KMS-11 (cell line): Measurements from ENCODE around the gene GPC3.

Experiments
- H2AFZ ChIP-seq: fragments of 200-600 bp; sonication (generic); 2 replicates; pipeline ENCODE4 v1.6.1; 2016; ENCODE audit warnings: antibody characterized with exemption, mixed run types, low read depth
- H3K27ac ChIP-seq: fragments of 200-600 bp; sonication (generic); 2 replicates; pipeline ENCODE4 v1.6.1; 2016; ENCODE audit warnings: mild to moderate bottlenecking, mixed run types
- H3K27me3 ChIP-seq: fragments of 200-600 bp; sonication (generic); 2 replicates; pipeline ENCODE4 v1.6.1; 2017; ENCODE audit warnings: mild to moderate bottlenecking, low read depth, mixed run types, moderate library complexity; ENCODE audit not compliant: insufficient read depth
- H3K36me3 ChIP-seq: fragments of 200-600 bp; sonication (generic); 2 replicates; pipeline ENCODE4 v1.6.1; 2017; ENCODE audit warnings: mild to moderate bottlenecking, mixed run types; ENCODE audit not compliant: insufficient read depth
- H3K4me1 ChIP-seq: fragments of 200-600 bp; sonication (generic); 2 replicates; pipeline ENCODE4 v1.6.1; 2016; ENCODE audit warnings: mild to moderate bottlenecking, low read depth, mixed run types; ENCODE audit not compliant: poor library complexity, severe bottlenecking
- H3K4me2 ChIP-seq: fragments of 200-600 bp; sonication (generic); 2 replicates; pipeline ENCODE4 v1.7.0; 2016; ENCODE audit warnings: mild to moderate bottlenecking, mixed run types
- H3K4me3 ChIP-seq: fragments of 200-600 bp; sonication (generic); IDR thresholded peaks from 2 replicates; pipeline ENCODE4 v1.6.1; 2017; ENCODE audit warnings: low read depth, low read length, mixed read lengths; ENCODE audit not compliant: insufficient read depth
- H3K79me2 ChIP-seq: fragments of 200-600 bp; sonication (generic); 2 replicates; pipeline ENCODE4 v1.6.1; 2016; ENCODE audit warnings: low read depth, mixed run types; ENCODE audit not compliant: insufficient read depth
- H3K9ac ChIP-seq: fragments of 200-600 bp; sonication (generic); 2 replicates; pipeline ENCODE4 v1.6.1; 2016; ENCODE audit warnings: mild to moderate bottlenecking, mixed run types
- H4K20me1 ChIP-seq: fragments of 200-600 bp; sonication (generic); 2 replicates; pipeline ENCODE4 v1.6.1; 2016; ENCODE audit warnings: mild to moderate bottlenecking, mixed run types; ENCODE audit not compliant: insufficient read depth
- TF ChIP-seq, protein P1 (sequence below): fragments of 200-600 bp; sonication (generic); conservative IDR thresholded peaks from 2 replicates; pipeline ENCODE4 v1.6.1; 2017; ENCODE audit warnings: low read depth, mild to moderate bottlenecking, antibody characterized with exemption, low read length, moderate library complexity, mixed read lengths

Gene GPC3

DNA sequence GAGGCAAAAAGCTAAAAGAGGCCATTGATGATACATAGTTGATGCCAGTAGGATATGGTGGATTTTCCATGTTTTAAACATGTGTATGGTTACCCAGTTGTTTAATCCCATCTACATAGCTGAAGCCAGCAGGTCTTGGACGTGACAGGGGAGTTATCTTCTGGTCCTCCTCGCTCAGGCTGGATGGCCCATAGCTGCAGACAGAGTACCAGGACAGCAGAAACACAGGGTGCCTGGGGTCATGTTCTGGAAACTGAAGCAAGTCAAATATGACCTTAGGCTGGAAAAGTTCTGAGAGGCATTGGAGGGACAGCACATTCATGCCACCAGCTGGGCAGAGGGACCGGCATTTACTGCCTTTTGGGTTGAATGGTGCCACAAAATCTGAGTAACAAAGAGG, 452.1 kb downstream of the GPC3 start:
- H3K27ac ChIP-seq = no peak overlapping the region
- H3K27me3 ChIP-seq = no peaks in the 10 kb centered on the region
- H3K4me2 ChIP-seq = no peak overlapping the region
- peaks cover 7% of the 10 kb centered on the region for H3K4me1 ChIP-seq
- TF ChIP-seq, protein P1, sequence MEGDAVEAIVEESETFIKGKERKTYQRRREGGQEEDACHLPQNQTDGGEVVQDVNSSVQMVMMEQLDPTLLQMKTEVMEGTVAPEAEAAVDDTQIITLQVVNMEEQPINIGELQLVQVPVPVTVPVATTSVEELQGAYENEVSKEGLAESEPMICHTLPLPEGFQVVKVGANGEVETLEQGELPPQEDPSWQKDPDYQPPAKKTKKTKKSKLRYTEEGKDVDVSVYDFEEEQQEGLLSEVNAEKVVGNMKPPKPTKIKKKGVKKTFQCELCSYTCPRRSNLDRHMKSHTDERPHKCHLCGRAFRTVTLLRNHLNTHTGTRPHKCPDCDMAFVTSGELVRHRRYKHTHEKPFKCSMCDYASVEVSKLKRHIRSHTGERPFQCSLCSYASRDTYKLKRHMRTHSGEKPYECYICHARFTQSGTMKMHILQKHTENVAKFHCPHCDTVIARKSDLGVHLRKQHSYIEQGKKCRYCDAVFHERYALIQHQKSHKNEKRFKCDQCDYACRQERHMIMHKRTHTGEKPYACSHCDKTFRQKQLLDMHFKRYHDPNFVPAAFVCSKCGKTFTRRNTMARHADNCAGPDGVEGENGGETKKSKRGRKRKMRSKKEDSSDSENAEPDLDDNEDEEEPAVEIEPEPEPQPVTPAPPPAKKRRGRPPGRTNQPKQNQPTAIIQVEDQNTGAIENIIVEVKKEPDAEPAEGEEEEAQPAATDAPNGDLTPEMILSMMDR = no peak
- no peaks in the 10 kb centered on the region for H3K79me2 ChIP-seq
- no peak overlapping the region for H3K9ac ChIP-seq
- H3K4me3 ChIP-seq = no peak overlapping the region
- no peaks in the 10 kb centered on the region for H4K20me1 ChIP-seq
- no peak overlapping the region for H2AFZ ChIP-seq
- no peaks in the 10 kb centered on the region for H3K36me3 ChIP-seq

DNA sequence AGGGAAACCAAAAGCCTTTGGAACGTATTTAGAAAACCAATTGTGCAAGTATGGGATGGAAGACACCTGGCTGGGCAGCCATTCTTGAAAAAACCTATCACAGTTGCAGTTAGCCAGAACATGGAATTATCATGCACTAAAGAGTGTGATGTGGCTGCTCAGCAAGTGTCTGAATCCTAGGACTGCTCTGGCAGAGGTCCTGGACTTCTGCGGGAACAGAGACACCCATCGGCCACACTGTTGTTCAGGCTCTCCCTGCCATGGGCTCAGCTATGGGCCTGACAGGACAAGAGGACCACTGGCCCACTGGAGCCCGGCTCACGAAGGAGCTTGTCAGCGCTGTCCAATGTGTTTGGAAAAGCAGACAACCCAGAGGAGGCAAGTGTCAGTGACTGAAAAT, 454.4 kb downstream of the GPC3 start:
- Histone ChIP-seq H3K4me3 (no peak overlapping the region), H4K20me1 (no peaks in the 10 kb centered on the region), H2AFZ (no peak overlapping the region), H3K27ac (no peak overlapping the region), H3K27me3 (no peaks in the 10 kb centered on the region), H3K9ac (no peak overlapping the region), H3K4me1 (no peaks in the 10 kb centered on the region), H3K79me2 (no peaks in the 10 kb centered on the region), H3K36me3 (no peaks in the 10 kb centered on the region), H3K4me2 (no peak overlapping the region)
- TF ChIP-seq, protein P1 = no peak

DNA sequence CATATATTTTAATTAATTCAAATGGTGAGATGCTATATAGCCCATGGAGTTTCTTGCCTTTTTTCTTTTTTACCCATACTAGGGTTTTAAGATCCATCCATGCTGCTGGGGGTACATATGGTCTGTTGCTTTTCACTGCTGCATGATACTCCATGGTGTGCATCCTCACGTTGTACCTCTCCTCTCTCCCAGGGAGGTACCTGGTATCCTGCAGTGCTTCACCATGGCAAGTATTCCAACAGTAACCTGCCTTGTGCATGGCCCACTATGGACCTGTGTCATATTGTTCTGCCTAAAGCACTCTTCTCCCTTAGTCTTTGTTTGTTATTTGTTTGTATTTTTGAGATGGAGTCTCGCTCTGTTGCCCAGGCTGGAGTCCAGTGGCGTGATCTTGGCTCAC, 455.8 kb downstream of the GPC3 start:
- Histone ChIP-seq H3K4me1 (no peaks in the 10 kb centered on the region), H3K27ac (no peak overlapping the region), H3K36me3 (no peaks in the 10 kb centered on the region), H3K27me3 (no peaks in the 10 kb centered on the region), H2AFZ (no peak overlapping the region), H4K20me1 (no peaks in the 10 kb centered on the region), H3K9ac (no peak overlapping the region), H3K4me3 (no peak overlapping the region), H3K4me2 (no peak overlapping the region), H3K79me2 (no peaks in the 10 kb centered on the region)
- TF ChIP-seq, protein P1 = no peak

DNA sequence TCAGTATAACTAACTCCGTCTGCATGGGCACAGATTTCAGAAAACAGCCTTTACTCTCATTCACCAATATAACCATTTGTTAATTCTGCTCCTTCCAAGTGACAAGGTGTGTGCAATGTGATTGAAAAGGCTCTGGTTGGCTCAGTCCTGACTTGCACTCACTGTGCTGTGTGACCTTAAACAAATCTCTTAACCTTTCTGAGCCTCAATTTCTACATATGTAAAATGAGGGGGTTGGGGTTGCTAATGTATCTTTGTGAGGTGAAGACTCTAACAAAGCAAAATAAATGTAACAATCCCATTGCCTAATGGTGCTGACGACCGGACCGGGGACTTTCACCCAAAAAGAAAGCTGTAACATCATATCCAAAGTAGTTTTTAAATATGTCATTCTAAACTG, 457.6 kb downstream of the GPC3 start:
- Histone ChIP-seq H3K36me3 (no peaks in the 10 kb centered on the region), H3K4me3 (no peak overlapping the region), H3K27ac (no peak overlapping the region)

More for the DNA sequence above, 457.6 kb downstream of the GPC3 start:
- TF ChIP-seq, protein P1 = no peak
- Histone ChIP-seq H3K4me1 (no peaks in the 10 kb centered on the region), H3K9ac (no peak overlapping the region), H3K4me2 (no peak overlapping the region), H4K20me1 (no peaks in the 10 kb centered on the region), H2AFZ (no peak overlapping the region), H3K79me2 (no peaks in the 10 kb centered on the region), H3K27me3 (no peaks in the 10 kb centered on the region)
